SH-SY5Y (cell line): ENCODE data around the gene MYH13.

Experiments
- GATA2 ChIP-seq: IDR thresholded peaks from 2 replicates; pipeline ENCODE4 v1.6.1; 2011; ENCODE audit warnings: mild to moderate bottlenecking, low read depth, low read length
- GATA3 ChIP-seq: IDR thresholded peaks from 2 replicates; pipeline ENCODE4 v1.6.1; 2011; ENCODE audit warnings: low read depth, mild to moderate bottlenecking, low read length, moderate library complexity

DNA sequence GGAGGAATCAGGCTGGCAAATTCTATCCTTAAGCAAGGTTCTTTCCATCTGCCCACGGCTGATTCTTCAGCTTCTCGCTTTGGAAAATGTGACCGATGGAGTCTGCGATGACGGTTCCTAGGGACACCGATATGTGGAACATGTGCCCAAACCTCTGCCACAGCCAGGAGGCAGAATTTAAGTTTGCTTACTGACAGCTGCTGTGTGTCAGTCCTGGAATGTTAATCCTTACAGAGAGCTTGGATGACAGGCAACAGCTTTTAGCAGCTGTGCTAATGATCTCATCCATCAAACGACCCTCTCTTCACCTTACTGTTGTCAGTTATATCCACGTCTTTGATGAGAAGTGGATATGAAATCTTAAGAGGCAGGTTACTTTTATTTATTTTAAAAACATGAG is 11.4 kb upstream of the MYH13 start:
- no peak for TF ChIP-seq GATA2
- no peak for TF ChIP-seq GATA3
